MG63 (cell line): ENCODE data around the gene CDYL2. TPM values are rescaled to one million over a fixed set of nuclear protein-coding genes. Genes with fewer than 3 reads are reported as not detected.

Experiments used
- DNase-seq: peaks from one replicate; pipeline ENCODE4 v3.0.0-alpha.2; 2020
- H3K27me3 ChIP-seq: fragments of 250-450 bp; sonication (Bioruptor Pico); 2 replicates; pipeline ENCODE4 v1.5.1; 2020; ENCODE audit warnings: mild to moderate bottlenecking, moderate library complexity
- H3K36me3 ChIP-seq: fragments of 250-450 bp; sonication (Bioruptor Pico); 2 replicates; pipeline ENCODE4 v1.5.1; 2020; ENCODE audit warnings: mild to moderate bottlenecking, moderate library complexity
- H3K4me3 ChIP-seq: fragments of 250-450 bp; sonication (Bioruptor Pico); 2 replicates; pipeline ENCODE4 v1.5.1; 2020; ENCODE audit warnings: mild to moderate bottlenecking, moderate library complexity
- H3K9me3 ChIP-seq: fragments of 250-450 bp; sonication (Bioruptor Pico); 2 replicates; pipeline ENCODE4 v1.5.1; 2020; ENCODE audit warnings: mild to moderate bottlenecking, moderate library complexity
- total RNA-seq: library from RNA; depleted of rRNA; stranded (reverse); fragments of >200 nt; shearing (Covaris generic); gene quantifications from 2 replicates; pipeline ENCODE4 v1.2.3, GENCODE V29; 2014; ENCODE audit warnings: low replicate concordance

The CDYL2 gene
- total RNA-seq, 1 experiment from 2014 or later = 0.56 TPM

- Histone ChIP-seq H3K27me3 (no peaks in the 10 kb centered on the region), H3K36me3 (no peaks in the 10 kb centered on the region), H3K9me3 (no peaks in the 10 kb centered on the region), H3K4me3 (no peak overlapping the region)
- DNase-seq = no peak
Observed at GRCh38 chr16:80704751-80705505, 99.5 kb downstream of the CDYL2 start.

- Histone ChIP-seq H3K27me3 (no peaks in the 10 kb centered on the region), H3K9me3 (no peaks in the 10 kb centered on the region), H3K4me3 (no peak overlapping the region), H3K36me3 (no peaks in the 10 kb centered on the region)
- DNase-seq = no peak
Observed at GRCh38 chr16:80703131-80704071, 101.0 kb downstream of the CDYL2 start.

GRCh38 chr16:80702696-80703095 lies 101.7 kb downstream of the CDYL2 start:
- no peak for DNase-seq
- Histone ChIP-seq H3K27me3 (no peaks in the 10 kb centered on the region), H3K36me3 (no peaks in the 10 kb centered on the region), H3K4me3 (no peak overlapping the region), H3K9me3 (no peaks in the 10 kb centered on the region)

- H3K9me3 ChIP-seq = no peaks in the 10 kb centered on the region
- no peak for DNase-seq
- no peak overlapping the region for H3K4me3 ChIP-seq
- no peaks in the 10 kb centered on the region for H3K36me3 ChIP-seq
- no peaks in the 10 kb centered on the region for H3K27me3 ChIP-seq
Observed at GRCh38 chr16:80700558-80700957, 103.8 kb downstream of the CDYL2 start.

GRCh38 chr16:80695020-80695419 lies 109.4 kb downstream of the CDYL2 start:
- Histone ChIP-seq H3K9me3 (no peaks in the 10 kb centered on the region), H3K27me3 (no peaks in the 10 kb centered on the region), H3K36me3 (no peaks in the 10 kb centered on the region), H3K4me3 (no peak overlapping the region)
- DNase-seq = no peak

- Histone ChIP-seq H3K4me3 (no peak overlapping the region), H3K36me3 (no peaks in the 10 kb centered on the region), H3K27me3 (no peaks in the 10 kb centered on the region), H3K9me3 (no peaks in the 10 kb centered on the region)
- no peak for DNase-seq
Observed at GRCh38 chr16:80693553-80693952, 110.8 kb downstream of the CDYL2 start.

- DNase-seq = no peak
- no peaks in the 10 kb centered on the region for H3K27me3 ChIP-seq
- H3K9me3 ChIP-seq = no peaks in the 10 kb centered on the region
- H3K36me3 ChIP-seq = no peaks in the 10 kb centered on the region
- no peak overlapping the region for H3K4me3 ChIP-seq
Observed at GRCh38 chr16:80692270-80692669, 112.1 kb downstream of the CDYL2 start.

- no peaks in the 10 kb centered on the region for H3K36me3 ChIP-seq
- no peaks in the 10 kb centered on the region for H3K27me3 ChIP-seq
- no peak overlapping the region for H3K4me3 ChIP-seq
- H3K9me3 ChIP-seq = no peaks in the 10 kb centered on the region
- no peak for DNase-seq
Observed at GRCh38 chr16:80691111-80691741, 113.2 kb downstream of the CDYL2 start.

- H3K4me3 ChIP-seq = no peak overlapping the region
- no peaks in the 10 kb centered on the region for H3K36me3 ChIP-seq
- H3K9me3 ChIP-seq = no peaks in the 10 kb centered on the region
- H3K27me3 ChIP-seq = no peaks in the 10 kb centered on the region
- no peak for DNase-seq
Observed at GRCh38 chr16:80689487-80689886, 114.9 kb downstream of the CDYL2 start.

GRCh38 chr16:80687606-80688005 lies 116.8 kb downstream of the CDYL2 start:
- Histone ChIP-seq H3K9me3 (no peaks in the 10 kb centered on the region), H3K27me3 (no peaks in the 10 kb centered on the region), H3K4me3 (no peak overlapping the region), H3K36me3 (no peaks in the 10 kb centered on the region)
- DNase-seq = no peak

- Histone ChIP-seq H3K36me3 (no peaks in the 10 kb centered on the region), H3K27me3 (no peaks in the 10 kb centered on the region), H3K4me3 (no peak overlapping the region), H3K9me3 (no peaks in the 10 kb centered on the region)
- no peak for DNase-seq
Observed at GRCh38 chr16:80684906-80685305, 119.5 kb downstream of the CDYL2 start.

GRCh38 chr16:80684136-80684765 lies 120.1 kb downstream of the CDYL2 start:
- Histone ChIP-seq H3K27me3 (no peaks in the 10 kb centered on the region), H3K9me3 (no peaks in the 10 kb centered on the region), H3K36me3 (no peaks in the 10 kb centered on the region), H3K4me3 (no peak overlapping the region)
- no peak for DNase-seq

- H3K36me3 ChIP-seq = no peaks in the 10 kb centered on the region
- no peak overlapping the region for H3K4me3 ChIP-seq
- H3K27me3 ChIP-seq = no peaks in the 10 kb centered on the region
- H3K9me3 ChIP-seq = no peaks in the 10 kb centered on the region
- no peak for DNase-seq
Observed at GRCh38 chr16:80683646-80684045, 120.8 kb downstream of the CDYL2 start.

GRCh38 chr16:80682421-80683070 lies 121.9 kb downstream of the CDYL2 start:
- Histone ChIP-seq H3K36me3 (no peaks in the 10 kb centered on the region), H3K4me3 (no peak overlapping the region), H3K9me3 (no peaks in the 10 kb centered on the region), H3K27me3 (no peaks in the 10 kb centered on the region)
- DNase-seq = no peak

- Histone ChIP-seq H3K36me3 (no peaks in the 10 kb centered on the region), H3K4me3 (no peak overlapping the region), H3K9me3 (no peaks in the 10 kb centered on the region), H3K27me3 (no peaks in the 10 kb centered on the region)
- DNase-seq = no peak
Observed at GRCh38 chr16:80681436-80681835, 123.0 kb downstream of the CDYL2 start.

GRCh38 chr16:80680839-80681238 lies 123.6 kb downstream of the CDYL2 start:
- no peaks in the 10 kb centered on the region for H3K36me3 ChIP-seq
- no peaks in the 10 kb centered on the region for H3K27me3 ChIP-seq
- no peak overlapping the region for H3K4me3 ChIP-seq
- no peak for DNase-seq
- H3K9me3 ChIP-seq = no peaks in the 10 kb centered on the region
